ENCODE data around the gene SMG7. TPM values are rescaled to one million over a fixed set of nuclear protein-coding genes. Genes with fewer than 3 reads are reported as not detected.

The SMG7 gene
- total and polyA plus RNA-seq, 12 donors, result 16.0 to 46.6 (median 37.8) TPM

DNA sequence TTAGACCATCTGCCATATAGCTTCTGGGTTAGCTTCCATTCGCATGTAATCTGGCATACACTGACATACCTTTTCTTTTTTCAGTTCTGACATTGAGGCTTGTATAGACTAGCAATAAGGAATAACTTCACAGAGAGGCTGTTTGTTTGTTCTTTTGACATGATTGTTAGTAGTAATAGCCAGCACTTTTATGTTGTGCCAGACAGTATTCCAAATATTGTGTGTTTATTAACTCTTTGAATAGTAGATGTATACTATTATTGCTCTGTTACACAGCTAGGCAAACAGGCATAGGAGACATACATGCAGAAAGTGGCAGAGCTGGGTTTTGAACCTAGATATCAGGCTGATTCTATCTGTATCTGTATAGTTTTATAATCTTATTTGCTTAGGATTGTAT, 12.6 kb downstream of the SMG7 start:
- Histone ChIP-seq H3K9me3 (no peaks in the 10 kb centered on the region), H3K4me1 (peaks cover 0 to 61% (median 46%) of the 10 kb centered on the region in 9 donors), H3K27me3 (no peaks in the 10 kb centered on the region), H3K27ac (no peak overlapping the region), H3K36me3 (no peaks in the 10 kb centered on the region), H3K4me3 (no peak overlapping the region)
- DNase-seq (no peak), ATAC-seq (no peak)
- intact Hi-C loops (cut with DNase I), result no loop called here
- WGBS, 2 donors, result 63 to 69% methylated on average over 1 of the region's 1 CpG
- TF ChIP-seq, protein P1, sequence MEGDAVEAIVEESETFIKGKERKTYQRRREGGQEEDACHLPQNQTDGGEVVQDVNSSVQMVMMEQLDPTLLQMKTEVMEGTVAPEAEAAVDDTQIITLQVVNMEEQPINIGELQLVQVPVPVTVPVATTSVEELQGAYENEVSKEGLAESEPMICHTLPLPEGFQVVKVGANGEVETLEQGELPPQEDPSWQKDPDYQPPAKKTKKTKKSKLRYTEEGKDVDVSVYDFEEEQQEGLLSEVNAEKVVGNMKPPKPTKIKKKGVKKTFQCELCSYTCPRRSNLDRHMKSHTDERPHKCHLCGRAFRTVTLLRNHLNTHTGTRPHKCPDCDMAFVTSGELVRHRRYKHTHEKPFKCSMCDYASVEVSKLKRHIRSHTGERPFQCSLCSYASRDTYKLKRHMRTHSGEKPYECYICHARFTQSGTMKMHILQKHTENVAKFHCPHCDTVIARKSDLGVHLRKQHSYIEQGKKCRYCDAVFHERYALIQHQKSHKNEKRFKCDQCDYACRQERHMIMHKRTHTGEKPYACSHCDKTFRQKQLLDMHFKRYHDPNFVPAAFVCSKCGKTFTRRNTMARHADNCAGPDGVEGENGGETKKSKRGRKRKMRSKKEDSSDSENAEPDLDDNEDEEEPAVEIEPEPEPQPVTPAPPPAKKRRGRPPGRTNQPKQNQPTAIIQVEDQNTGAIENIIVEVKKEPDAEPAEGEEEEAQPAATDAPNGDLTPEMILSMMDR (IDR thresholded peaks at IDR 0.05), result no peak

DNA sequence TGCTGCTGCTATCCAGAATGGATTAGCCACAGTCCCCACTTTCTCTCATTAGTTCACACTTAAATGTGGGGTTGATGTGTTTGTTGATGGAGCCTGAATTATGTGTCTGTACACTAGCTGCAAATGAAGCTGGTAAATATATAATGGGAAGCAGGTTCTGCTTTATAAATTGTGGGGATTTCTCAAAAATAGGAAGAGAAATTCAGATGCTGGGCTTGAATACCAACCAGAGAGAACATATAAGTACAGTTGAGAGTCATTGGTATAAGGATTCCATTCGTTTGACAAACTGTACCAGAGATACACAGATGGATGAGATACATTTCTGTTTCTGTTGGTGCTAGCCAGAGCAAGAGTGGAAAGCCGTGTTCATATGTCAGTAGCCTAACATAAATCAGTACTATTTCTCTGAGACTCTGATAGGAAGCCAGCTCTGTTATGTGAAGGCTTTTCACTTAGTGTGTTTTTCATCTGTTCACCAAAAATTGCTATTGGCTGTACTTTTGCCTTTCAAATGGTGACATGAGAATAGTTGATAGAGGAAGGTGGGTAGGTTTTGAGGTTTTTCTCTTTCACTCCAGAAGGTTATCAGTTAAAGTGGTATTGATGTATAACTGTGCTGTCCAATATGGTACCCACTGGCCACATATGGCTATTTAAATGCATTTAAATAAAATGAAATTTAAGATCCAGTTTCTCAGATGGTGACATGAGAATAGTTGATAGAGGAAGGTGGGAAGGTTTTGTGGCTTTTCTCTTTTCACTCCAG, 15.6 kb downstream of the SMG7 start:
- Histone ChIP-seq H3K4me3 (no peak overlapping the region), H3K4me1 (peaks cover 3 to 47% (median 37%) of the 10 kb centered on the region in 9 donors), H3K9me3 (no peaks in the 10 kb centered on the region), H3K27ac (no peak overlapping the region), H3K27me3 (no peaks in the 10 kb centered on the region), H3K36me3 (no peaks in the 10 kb centered on the region)
- DNase-seq (no peak), ATAC-seq (no peak)
- 82 to 85% methylated on average over 2 of the region's 2 CpGs for WGBS, 2 donors
- TF ChIP-seq, protein P1 (IDR thresholded peaks at IDR 0.05), result no peak
- intact Hi-C loops (cut with DNase I), result no loop called here

DNA sequence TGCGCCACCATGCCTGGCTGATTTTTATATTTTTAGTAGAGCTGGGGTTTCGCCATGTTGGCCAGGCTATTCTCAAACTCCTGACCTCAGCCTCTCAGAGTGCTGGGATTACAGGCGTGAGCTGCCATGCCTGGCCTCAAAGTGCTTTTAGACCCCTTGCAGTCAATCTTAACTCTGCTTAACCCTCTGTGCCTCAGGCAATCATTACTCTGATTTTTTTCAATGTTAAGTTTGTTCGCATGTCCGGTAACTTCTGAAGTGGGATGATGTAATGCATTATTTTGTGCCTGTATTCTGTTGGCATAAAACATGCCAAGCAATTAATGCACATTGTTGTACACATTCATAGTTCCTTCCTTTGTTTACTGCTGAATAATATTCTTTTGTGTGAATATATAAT, 18.6 kb downstream of the SMG7 start:
- H3K4me3 ChIP-seq, result no peak overlapping the region
- ATAC-seq (peak in 4 of 8 donors; percentile 24 to 54 (median 34)), DNase-seq (no peak)
- 56 to 66% methylated on average over 5 of the region's 5 CpGs for WGBS, 2 donors
- TF ChIP-seq, protein P1 (IDR thresholded peaks at IDR 0.05), result no peak
- H3K27ac ChIP-seq, result peak overlapping the region in 3 of 10 donors; percentile 5 to 28 (median 11)
- no peaks in the 10 kb centered on the region for H3K36me3 ChIP-seq
- intact Hi-C loops (cut with DNase I), result no loop called here
- peaks cover 3 to 47% (median 18%) of the 10 kb centered on the region in 9 donors for H3K4me1 ChIP-seq
- H3K27me3 ChIP-seq, result no peaks in the 10 kb centered on the region
- H3K9me3 ChIP-seq, result no peaks in the 10 kb centered on the region

DNA sequence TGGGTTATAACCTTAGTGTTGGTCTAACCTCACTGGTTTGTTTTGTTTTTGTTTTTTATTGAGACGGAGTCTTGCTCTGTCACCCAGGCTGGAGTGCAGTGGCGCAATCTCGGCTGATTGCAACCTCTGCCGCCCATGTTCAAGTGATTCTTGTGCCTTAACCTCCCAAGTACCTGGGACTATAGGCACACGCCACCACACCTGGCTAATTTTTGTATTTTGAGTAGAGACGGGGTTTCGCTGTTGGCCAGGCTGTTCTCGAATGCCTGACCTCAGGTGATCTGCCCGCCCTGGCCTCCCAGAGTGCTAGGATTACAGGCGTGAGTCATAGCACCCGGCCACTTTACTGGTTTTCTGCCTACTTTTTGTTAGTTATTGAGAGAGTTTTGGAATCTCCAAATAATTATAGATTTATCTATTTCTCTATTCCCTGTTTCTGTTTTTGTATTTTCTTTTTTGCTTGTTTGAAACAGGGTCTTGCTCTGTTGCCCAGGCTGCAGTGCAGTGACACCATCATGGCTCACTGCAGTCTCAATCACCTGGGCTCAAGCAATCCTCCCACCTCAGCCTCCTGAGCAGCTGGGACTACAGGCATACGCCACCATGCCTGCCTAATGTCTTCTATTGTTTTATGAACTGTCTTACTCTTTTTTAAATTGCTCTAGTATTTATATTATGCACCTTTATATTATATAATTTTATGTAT, 21.4 kb downstream of the SMG7 start:
- no peaks in the 10 kb centered on the region for H3K36me3 ChIP-seq
- no peak overlapping the region for H3K27ac ChIP-seq
- H3K4me1 ChIP-seq, result peaks cover 3 to 61% (median 19%) of the 10 kb centered on the region in 9 donors
- intact Hi-C loops (cut with DNase I), result no loop called here
- DNase-seq (no peak), ATAC-seq (no peak)
- no peaks in the 10 kb centered on the region for H3K9me3 ChIP-seq
- no peak overlapping the region for H3K4me3 ChIP-seq
- H3K27me3 ChIP-seq, result no peaks in the 10 kb centered on the region
- WGBS, 2 donors, result 92 to 93% methylated on average over 12 of the region's 12 CpGs
- TF ChIP-seq, protein P1 (IDR thresholded peaks at IDR 0.05), result no peak

Data from heart right ventricle (tissue), 16 donors.